Measurements from ENCODE around the gene C19orf47. TPM values are rescaled to one million over a fixed set of nuclear protein-coding genes. Genes with fewer than 3 reads are reported as not detected.

Gene C19orf47
- polyA plus RNA-seq, 3 donors = 7.6 to 10.2 (median 8.0) TPM

- intact Hi-C loops (cut with micrococcal nuclease) = loop anchor here (10.0 kb wide), 4 partner anchors 92 to 302 kb away; partner anchors contain the start of genes HIPK4 (in 1 of the 2), LTBP4 (in 1 of the 2) and SERTAD1 (in 1 of the 2)
- Histone ChIP-seq H3K4me1 (ENCODE audit: control insufficient read depth in 1 of 2, insufficient read depth in 2 of 2, low read length in 2 of 2) (peaks cover 1 to 2% of the 10 kb centered on the region in 2 donors), H3K4me2 (replicated peaks; ENCODE audit: extremely low read depth, low read length, poor library complexity, severe bottlenecking) (no peak overlapping the region), H3K27me3 (ENCODE audit: control insufficient read depth in 2 of 2, insufficient read depth in 2 of 2, low read length in 2 of 2) (no peaks in the 10 kb centered on the region), H2AFZ (ENCODE audit: insufficient read depth, low read depth, low read length, poor library complexity, severe bottlenecking) (no peak overlapping the region), H3K36me3 (replicated peaks in 1 of 2; ENCODE audit: control insufficient read depth in 1 of 2, insufficient read depth in 2 of 2, low read length in 2 of 2) (no peaks in the 10 kb centered on the region), H3K27ac (ENCODE audit: low read depth in 1 of 2, low read length in 2 of 2) (no peak overlapping the region), H3K79me2 (ENCODE audit: insufficient read depth, low read length) (no peaks in the 10 kb centered on the region), H3K9me3 (replicated peaks in 1 of 2; ENCODE audit: control insufficient read depth in 1 of 2, insufficient read depth in 1 of 2, low read length in 2 of 2) (no peaks in the 10 kb centered on the region), H3K4me3 (replicated peaks in 1 of 3; ENCODE audit: low read depth in 2 of 3, low read length in 3 of 3) (no peak overlapping the region), H4K20me1 (ENCODE audit: insufficient read depth, low read length) (no peaks in the 10 kb centered on the region), H3K9ac (ENCODE audit: insufficient read depth, low read length, poor library complexity, severe bottlenecking) (no peak overlapping the region)
- TF ChIP-seq CTCF (IDR thresholded peaks at IDR 0.05) = no peak
- no peak overlapping the region for H3K27ac Mint-ChIP-seq
- H3K9me3 Mint-ChIP-seq = no peaks in the 10 kb centered on the region
- H3K4me3 Mint-ChIP-seq = no peak overlapping the region
- no peak for DNase-seq
- peaks cover 2% of the 10 kb centered on the region for H3K4me1 Mint-ChIP-seq
- H3K36me3 Mint-ChIP-seq = no peaks in the 10 kb centered on the region
- WGBS (ENCODE audit: insufficient coverage) = 100% methylated on average over 3 of the region's 6 CpGs
- H3K27me3 Mint-ChIP-seq (ENCODE audit: low read depth in 3 of 3) = peaks cover 2 to 5% (median 2%) of the 10 kb centered on the region in 3 donors
Observed at GRCh38 chr19:40302224-40303011, 45.8 kb downstream of the C19orf47 start.

- H3K79me2 ChIP-seq (ENCODE audit: insufficient read depth, low read length) = no peaks in the 10 kb centered on the region
- H3K27ac ChIP-seq (ENCODE audit: low read depth in 1 of 2, low read length in 2 of 2) = no peak overlapping the region
- no peaks in the 10 kb centered on the region for H3K36me3 ChIP-seq (replicated peaks in 1 of 2; ENCODE audit: control insufficient read depth in 1 of 2, insufficient read depth in 2 of 2, low read length in 2 of 2)
- no peaks in the 10 kb centered on the region for H3K27me3 ChIP-seq (ENCODE audit: control insufficient read depth in 2 of 2, insufficient read depth in 2 of 2, low read length in 2 of 2)
- no peaks in the 10 kb centered on the region for H3K4me1 ChIP-seq (ENCODE audit: control insufficient read depth in 1 of 2, insufficient read depth in 2 of 2, low read length in 2 of 2)
- H3K36me3 Mint-ChIP-seq = no peaks in the 10 kb centered on the region
- no peak overlapping the region for H3K4me2 ChIP-seq (replicated peaks; ENCODE audit: extremely low read depth, low read length, poor library complexity, severe bottlenecking)
- H3K4me3 Mint-ChIP-seq = no peak overlapping the region
- no peak for DNase-seq
- no peaks in the 10 kb centered on the region for H3K9me3 Mint-ChIP-seq
- H2AFZ ChIP-seq (ENCODE audit: insufficient read depth, low read depth, low read length, poor library complexity, severe bottlenecking) = no peak overlapping the region
- intact Hi-C loops (cut with micrococcal nuclease) = loop anchor here (10.0 kb wide), 4 partner anchors 94 to 304 kb away; partner anchors contain the start of genes HIPK4 (in 1 of the 2), LTBP4 (in 1 of the 2) and SERTAD1 (in 1 of the 2)
- TF ChIP-seq CTCF (IDR thresholded peaks at IDR 0.05) = no peak
- no CpG with 5 or more reads among the region's 4 CpGs for WGBS (ENCODE audit: insufficient coverage)
- H3K9ac ChIP-seq (ENCODE audit: insufficient read depth, low read length, poor library complexity, severe bottlenecking) = no peak overlapping the region
- peaks cover 2% of the 10 kb centered on the region for H3K4me1 Mint-ChIP-seq
- H3K9me3 ChIP-seq (replicated peaks in 1 of 2; ENCODE audit: control insufficient read depth in 1 of 2, insufficient read depth in 1 of 2, low read length in 2 of 2) = no peaks in the 10 kb centered on the region
- peaks cover 0 to 2% (median 0%) of the 10 kb centered on the region in 3 donors for H3K27me3 Mint-ChIP-seq (ENCODE audit: low read depth in 3 of 3)
- no peaks in the 10 kb centered on the region for H4K20me1 ChIP-seq (ENCODE audit: insufficient read depth, low read length)
- no peak overlapping the region for H3K27ac Mint-ChIP-seq
- no peak overlapping the region for H3K4me3 ChIP-seq (replicated peaks in 1 of 3; ENCODE audit: low read depth in 2 of 3, low read length in 3 of 3)
Observed at GRCh38 chr19:40300668-40301067, 47.5 kb downstream of the C19orf47 start.

All from CD14-positive monocyte (primary cell).